K562 (cell line): ENCODE measurements around the gene LAMTOR5. TPM values are rescaled to one million over a fixed set of nuclear protein-coding genes. Genes with fewer than 3 reads are reported as not detected.

ENCODE experiments used
- BCL6 ChIP-seq: fragments of 250-450 bp; sonication (Bioruptor Pico); IDR thresholded peaks from 2 replicates; pipeline ENCODE4 v1.4.0; 2020
- BRD9 ChIP-seq: fragments of 450-650 bp; IDR thresholded peaks from 2 replicates; pipeline ENCODE4 v1.6.1; 2018; ENCODE audit warnings: low read depth; ENCODE audit not compliant: partially characterized antibody
- ESRRA ChIP-seq: fragments of 450-650 bp; IDR thresholded peaks from 2 replicates; pipeline ENCODE4 v1.6.1; 2014; ENCODE audit warnings: low read depth, mild to moderate bottlenecking, moderate library complexity, borderline replicate concordance
- HDAC8 ChIP-seq: fragments of 450-650 bp; IDR thresholded peaks from 2 replicates; pipeline ENCODE4 v1.6.1; 2016; ENCODE audit warnings: mild to moderate bottlenecking, missing genetic modification characterization, moderate library complexity, missing compliant biosample characterization
- HNRNPH1 ChIP-seq: fragments of 200-400 bp; formaldehyde crosslinking; optimal IDR thresholded peaks from 2 replicates; pipeline ENCODE3; 2017; ENCODE audit warnings: low read depth, mild to moderate bottlenecking, low read length, moderate library complexity
- IRF9 ChIP-seq: fragments of 450-650 bp; IDR thresholded peaks from 2 replicates; pipeline ENCODE4 v1.6.1; 2016; ENCODE audit warnings: missing biosample characterization, missing genetic modification characterization
- JUNB ChIP-seq: fragments of 450-650 bp; formaldehyde crosslinking; conservative IDR thresholded peaks from 2 replicates; pipeline ENCODE4 v1.4.0; 2020; ENCODE audit warnings: mild to moderate bottlenecking
- KHSRP ChIP-seq: fragments of 450-650 bp; IDR thresholded peaks from 2 replicates; pipeline ENCODE4 v1.6.1; 2017
- KLF13 ChIP-seq: fragments of 450-650 bp; IDR thresholded peaks from 2 replicates; pipeline ENCODE4 v1.6.1; 2016; ENCODE audit warnings: missing genetic modification characterization, low read depth, mild to moderate bottlenecking, missing compliant biosample characterization, moderate library complexity, borderline replicate concordance
- MAX ChIP-seq: sonication (generic); formaldehyde crosslinking; IDR thresholded peaks from 2 replicates; pipeline ENCODE4 v1.9.0; 2022; ENCODE audit warnings: mild to moderate bottlenecking, missing genetic modification reagents
- MXD1 ChIP-seq: fragments of 250-450 bp; sonication (Bioruptor Pico); IDR thresholded peaks from 2 replicates; pipeline ENCODE4 v1.8.0; 2021; ENCODE audit warnings: borderline replicate concordance, mild to moderate bottlenecking, moderate library complexity; ENCODE audit not compliant: poor library complexity, severe bottlenecking
- PURB ChIP-seq: sonication (generic); formaldehyde crosslinking; IDR thresholded peaks from 2 replicates; pipeline ENCODE4 v1.9.0; 2021; ENCODE audit warnings: low read depth, mild to moderate bottlenecking, missing genetic modification reagents
- RB1 ChIP-seq: fragments of 450-650 bp; IDR thresholded peaks from 2 replicates; pipeline ENCODE4 v1.6.1; 2017; ENCODE audit warnings: low read depth, mild to moderate bottlenecking
- RBM17 ChIP-seq: fragments of 200-400 bp; formaldehyde crosslinking; IDR thresholded peaks from 2 replicates; pipeline ENCODE4 v1.6.1; 2017; ENCODE audit warnings: low read depth, mild to moderate bottlenecking, low read length, borderline replicate concordance
- TCF3 ChIP-seq: sonication (generic); formaldehyde crosslinking; IDR thresholded peaks from 2 replicates; pipeline ENCODE4 v1.4.0; 2020; ENCODE audit warnings: mild to moderate bottlenecking, missing genetic modification reagents
- TGIF2 ChIP-seq: sonication (generic); formaldehyde crosslinking; IDR thresholded peaks from 2 replicates; pipeline ENCODE4 v1.8.1; 2022; ENCODE audit warnings: mild to moderate bottlenecking, missing genetic modification reagents, moderate library complexity
- TSC22D4 ChIP-seq: fragments of 450-650 bp; IDR thresholded peaks from 2 replicates; pipeline ENCODE4 v1.6.1; 2016; ENCODE audit warnings: missing genetic modification characterization, missing biosample characterization, control low read depth
- UBTF ChIP-seq, 2 experiments: IDR thresholded peaks; 2 replicates each; pipeline ENCODE4 v1.6.1; 2012; ENCODE audit warnings: improper control_type of control experiment in 2 of 2, low read depth in 2 of 2, low read length in 2 of 2, borderline replicate concordance in 1 of 2
- YY1 ChIP-seq, 3 experiments: IDR thresholded peaks; 2 replicates each; pipeline ENCODE4 v1.6.1; 2011; ENCODE audit warnings: low read length in 2 of 3, mild to moderate bottlenecking in 2 of 3, moderate library complexity in 2 of 3, borderline replicate concordance in 1 of 3, control low read depth in 1 of 3, low read depth in 1 of 3; ENCODE audit not compliant: insufficient read depth in 3 of 3, insufficient replicate concordance in 2 of 3, control insufficient read depth in 1 of 3, insufficient read length in 1 of 3; ENCODE audit errors: extremely low read depth in 1 of 3
- ZBTB8A ChIP-seq: fragments of 450-650 bp; IDR thresholded peaks from 2 replicates; pipeline ENCODE4 v1.6.1; 2018; ENCODE audit warnings: mild to moderate bottlenecking, moderate library complexity; ENCODE audit not compliant: partially characterized antibody
- ZKSCAN1 ChIP-seq: fragments of 150-350 bp; IDR thresholded peaks from 2 replicates; pipeline ENCODE4 v1.6.1; 2016; ENCODE audit warnings: low read depth, low read length
- ZNF143 ChIP-seq: sonication (generic); formaldehyde crosslinking; IDR thresholded peaks from 2 replicates; pipeline ENCODE4 v1.9.0; 2022; ENCODE audit warnings: mild to moderate bottlenecking, missing genetic modification reagents
- ZNF175 ChIP-seq: fragments of 200-800 bp; sonication (Bioruptor generic); IDR thresholded peaks from 2 replicates; pipeline ENCODE4 v1.6.1; 2016; ENCODE audit warnings: low read depth, mild to moderate bottlenecking, missing genetic modification characterization, missing compliant biosample characterization
- ZNF347 ChIP-seq: fragments of 450-650 bp; formaldehyde crosslinking; IDR thresholded peaks from 2 replicates; pipeline ENCODE4 v1.4.0; 2020; ENCODE audit warnings: low read depth, mild to moderate bottlenecking, moderate library complexity
- polyA plus RNA-seq, 8 experiments: library from polyadenylated mRNA; depleted of rRNA in 4 of 8; stranded (reverse) in 5 of 8; unstranded in 3 of 8; fragments of >200 nt; fragmentation: Nextera tagmentation in 2 of 8; fragmentation: Illumina TruSeq in 1 of 8; extraction: Ambion mirVana in 2 of 8; extraction: Trizol in 1 of 8; gene quantifications; 2 replicates each; pipeline versions ENCODE4 v1.2.1 to v1.2.3, GENCODE V29; 2011 to 2014; ENCODE audit warnings: inconsistent platforms in 1 of 8, missing spikeins in 1 of 8
- total RNA-seq, 7 experiments: library from RNA; depleted of rRNA in 6 of 7; stranded (reverse); fragments of >200 nt in 6 of 7; fragmentation: Illumina TruSeq in 2 of 7; extraction: Trizol in 2 of 7; gene quantifications; 2 replicates each; pipeline versions ENCODE4 v1.2.1 to v1.2.3, GENCODE V29; 2011 to 2021; ENCODE audit warnings: low replicate concordance in 1 of 7

LAMTOR5 gene
- total and polyA plus RNA-seq, 9 of the 15 experiments (the other 6 are each of a cell fraction or from before 2014, with no cell fraction given) = 118 to 712 (median 241) TPM

GRCh38 chr1:110420874-110421793 lies 13.6 kb upstream of the LAMTOR5 start (continued):
- TF ChIP-seq ZNF143 (CRISPR knock-in tag) = no peak
- no peak for TF ChIP-seq MAX (CRISPR knock-in tag)
- no peak for TF ChIP-seq RB1
- no peak for TF ChIP-seq KLF13 (tag)
- no peak for TF ChIP-seq BCL6
- TF ChIP-seq HNRNPH1 = no peak
- TF ChIP-seq MXD1 (CRISPR knock-in tag) = no peak
- TF ChIP-seq YY1 (IDR thresholded peaks at IDR 0.05; ENCODE audit: borderline replicate concordance in 1 of 3, control insufficient read depth in 1 of 3, extremely low read depth in 1 of 3, insufficient read depth in 3 of 3, insufficient read length in 1 of 3, insufficient replicate concordance in 2 of 3, low read depth in 1 of 3, low read length in 2 of 3) = no peak
- no peak for TF ChIP-seq ZKSCAN1
- no peak for TF ChIP-seq PURB (CRISPR knock-in tag)
- TF ChIP-seq TGIF2 = no peak
- TF ChIP-seq HDAC8 (tag) = no peak
- no peak for TF ChIP-seq ZNF347 (CRISPR knock-in tag)
- TF ChIP-seq IRF9 (tag) = no peak
- TF ChIP-seq BRD9 = no peak
- TF ChIP-seq UBTF (IDR thresholded peaks at IDR 0.05; ENCODE audit: borderline replicate concordance in 1 of 2, low read depth in 2 of 2, low read length in 2 of 2) = no peak
- no peak for TF ChIP-seq ZBTB8A
- TF ChIP-seq ZNF175 (CRISPR knock-in tag) = no peak
- TF ChIP-seq KHSRP = no peak
- TF ChIP-seq JUNB (CRISPR knock-in tag) = 0 out of 2 replicates have a peak, but pooled peaks have one; percentile 56
- TF ChIP-seq ESRRA = peak; percentile 30; the same call in 1 of the 2 replicates
- no peak for TF ChIP-seq TCF3 (CRISPR knock-in tag)
- TF ChIP-seq RBM17 = no peak
- TF ChIP-seq TSC22D4 (tag) = no peak
